DOHH2 (cell line): ENCODE data around the gene HTR7.

Experiments used
- H3F3A ChIP-seq: fragments of 200-600 bp; sonication (generic), shearing (Covaris generic); 2 replicates; pipeline ENCODE4 v1.6.0; 2016; ENCODE audit warnings: antibody characterized with exemption, mild to moderate bottlenecking; ENCODE audit not compliant: control insufficient read depth, insufficient read depth
- H3K27ac ChIP-seq: fragments of 200-600 bp; sonication (generic); 2 replicates; pipeline ENCODE4 v1.5.1; 2014; ENCODE audit warnings: low read depth, mild to moderate bottlenecking, low read length, moderate library complexity
- H3K27me3 ChIP-seq: fragments of 200-600 bp; sonication (generic); 2 replicates; pipeline ENCODE4 v1.6.1; 2014; ENCODE audit warnings: mild to moderate bottlenecking, low read length, mixed read lengths; ENCODE audit not compliant: control insufficient read depth
- H3K36me3 ChIP-seq: fragments of 200-600 bp; sonication (generic); 2 replicates; pipeline ENCODE4 v1.6.1; 2014; ENCODE audit warnings: mild to moderate bottlenecking, low read length, moderate library complexity, mixed read lengths; ENCODE audit not compliant: control insufficient read depth
- H3K4me1 ChIP-seq: fragments of 200-600 bp; sonication (generic); 2 replicates; pipeline ENCODE4 v1.6.1; 2014; ENCODE audit warnings: mild to moderate bottlenecking, low read length, mixed read lengths; ENCODE audit not compliant: control insufficient read depth
- H3K4me2 ChIP-seq: fragments of 200-600 bp; sonication (generic); 2 replicates; pipeline ENCODE4 v1.6.0; 2014; ENCODE audit warnings: mild to moderate bottlenecking, low read length, moderate library complexity
- H3K4me3 ChIP-seq: fragments of 200-600 bp; sonication (generic); 2 replicates; pipeline ENCODE4 v1.5.1; 2014; ENCODE audit warnings: mild to moderate bottlenecking, low read length, mixed read lengths
- H3K79me2 ChIP-seq: fragments of 200-600 bp; sonication (generic); 2 replicates; pipeline ENCODE4 v1.6.1; 2014; ENCODE audit warnings: mild to moderate bottlenecking, low read length, mixed read lengths; ENCODE audit not compliant: control insufficient read depth
- H3K9me2 ChIP-seq: fragments of 200-600 bp; sonication (generic); replicated peaks from 2 replicates; pipeline ENCODE4 v1.6.1; 2014; ENCODE audit warnings: mild to moderate bottlenecking, low read length, mixed read lengths; ENCODE audit not compliant: control insufficient read depth
- H3K9me3 ChIP-seq: fragments of 200-600 bp; sonication (generic); 2 replicates; pipeline ENCODE4 v1.6.1; 2014; ENCODE audit warnings: antibody characterized with exemption, low read length, mixed read lengths; ENCODE audit not compliant: control insufficient read depth, insufficient read depth
- H4K20me1 ChIP-seq: fragments of 200-600 bp; sonication (generic); 2 replicates; pipeline ENCODE4 v1.6.0; 2014; ENCODE audit warnings: low read depth, mild to moderate bottlenecking, antibody characterized with exemption, low read length, moderate library complexity; ENCODE audit not compliant: control insufficient read depth, insufficient read depth
- CTCF ChIP-seq: fragments of 200-600 bp; sonication (generic); IDR thresholded peaks from one replicate; pipeline ENCODE4 v1.5.1; 2014; ENCODE audit warnings: antibody characterized with exemption, mild to moderate bottlenecking, low read depth, low read length; ENCODE audit not compliant: poor library complexity, severe bottlenecking
- EZH2phosphoT487 ChIP-seq: fragments of 200-600 bp; sonication (generic); IDR thresholded peaks from 2 replicates; pipeline ENCODE4 v1.6.1; 2017; ENCODE audit warnings: borderline replicate concordance, mild to moderate bottlenecking, antibody characterized with exemption, low read length, moderate library complexity, mixed read lengths

The HTR7 gene

GRCh38 chr10:90734415-90734814 is 123.4 kb downstream of the HTR7 start:
- Histone ChIP-seq H3K36me3 (no peaks in the 10 kb centered on the region), H3K9me2 (no peaks in the 10 kb centered on the region), H3K4me3 (no peak overlapping the region), H3K9me3 (no peaks in the 10 kb centered on the region), H3K4me2 (no peak overlapping the region), H3K27me3 (peaks cover 7% of the 10 kb centered on the region), H4K20me1 (no peaks in the 10 kb centered on the region), H3K27ac (no peak overlapping the region), H3F3A (no peaks in the 10 kb centered on the region), H3K4me1 (no peaks in the 10 kb centered on the region), H3K79me2 (no peaks in the 10 kb centered on the region)
- TF ChIP-seq CTCF (no peak), EZH2phosphoT487 (no peak)

GRCh38 chr10:90732581-90732980 is 125.3 kb downstream of the HTR7 start:
- no peaks in the 10 kb centered on the region for H3K4me1 ChIP-seq
- no peak overlapping the region for H3K27ac ChIP-seq
- no peaks in the 10 kb centered on the region for H3K27me3 ChIP-seq
- H3K79me2 ChIP-seq: no peaks in the 10 kb centered on the region
- no peaks in the 10 kb centered on the region for H3F3A ChIP-seq
- no peak overlapping the region for H3K4me2 ChIP-seq
- H3K36me3 ChIP-seq: no peaks in the 10 kb centered on the region
- H4K20me1 ChIP-seq: no peaks in the 10 kb centered on the region
- no peak for TF ChIP-seq EZH2phosphoT487
- no peak for TF ChIP-seq CTCF
- no peaks in the 10 kb centered on the region for H3K9me3 ChIP-seq
- H3K4me3 ChIP-seq: no peak overlapping the region
- no peaks in the 10 kb centered on the region for H3K9me2 ChIP-seq

GRCh38 chr10:90723416-90724068 is 134.3 kb downstream of the HTR7 start:
- Histone ChIP-seq H3K27me3 (no peaks in the 10 kb centered on the region), H3K4me3 (no peak overlapping the region), H3K9me3 (no peaks in the 10 kb centered on the region), H3K27ac (no peak overlapping the region), H3F3A (no peaks in the 10 kb centered on the region), H3K36me3 (no peaks in the 10 kb centered on the region), H3K4me1 (no peaks in the 10 kb centered on the region), H3K9me2 (no peaks in the 10 kb centered on the region), H4K20me1 (no peaks in the 10 kb centered on the region), H3K4me2 (no peak overlapping the region), H3K79me2 (no peaks in the 10 kb centered on the region)
- no peak for TF ChIP-seq EZH2phosphoT487

- no peak for TF ChIP-seq EZH2phosphoT487
- H3K4me2 ChIP-seq: no peak overlapping the region
- H3K4me3 ChIP-seq: no peak overlapping the region
- no peaks in the 10 kb centered on the region for H3K36me3 ChIP-seq
- H3K79me2 ChIP-seq: no peaks in the 10 kb centered on the region
- no peaks in the 10 kb centered on the region for H4K20me1 ChIP-seq
- no peaks in the 10 kb centered on the region for H3F3A ChIP-seq
- no peaks in the 10 kb centered on the region for H3K27me3 ChIP-seq
- H3K4me1 ChIP-seq: no peaks in the 10 kb centered on the region
- no peaks in the 10 kb centered on the region for H3K9me3 ChIP-seq
- no peaks in the 10 kb centered on the region for H3K9me2 ChIP-seq
- H3K27ac ChIP-seq: no peak overlapping the region
Measured at GRCh38 chr10:90722832-90723231, 135.0 kb downstream of the HTR7 start.
